NCI-H1694 treated with DMSO at 0.1 percent for 48 hours (cell line): ENCODE data around the gene BICRA.
"Not testable (repeated sequence)": the region's sequence is repeated elsewhere in the genome, so short reads cannot be mapped to it uniquely, and the experiment has no call there.

Experiments
- DNase-seq: peaks from one replicate; lab custom pipeline; 2025; lab: John Stamatoyannopoulos, UW

The BICRA gene

DNA sequence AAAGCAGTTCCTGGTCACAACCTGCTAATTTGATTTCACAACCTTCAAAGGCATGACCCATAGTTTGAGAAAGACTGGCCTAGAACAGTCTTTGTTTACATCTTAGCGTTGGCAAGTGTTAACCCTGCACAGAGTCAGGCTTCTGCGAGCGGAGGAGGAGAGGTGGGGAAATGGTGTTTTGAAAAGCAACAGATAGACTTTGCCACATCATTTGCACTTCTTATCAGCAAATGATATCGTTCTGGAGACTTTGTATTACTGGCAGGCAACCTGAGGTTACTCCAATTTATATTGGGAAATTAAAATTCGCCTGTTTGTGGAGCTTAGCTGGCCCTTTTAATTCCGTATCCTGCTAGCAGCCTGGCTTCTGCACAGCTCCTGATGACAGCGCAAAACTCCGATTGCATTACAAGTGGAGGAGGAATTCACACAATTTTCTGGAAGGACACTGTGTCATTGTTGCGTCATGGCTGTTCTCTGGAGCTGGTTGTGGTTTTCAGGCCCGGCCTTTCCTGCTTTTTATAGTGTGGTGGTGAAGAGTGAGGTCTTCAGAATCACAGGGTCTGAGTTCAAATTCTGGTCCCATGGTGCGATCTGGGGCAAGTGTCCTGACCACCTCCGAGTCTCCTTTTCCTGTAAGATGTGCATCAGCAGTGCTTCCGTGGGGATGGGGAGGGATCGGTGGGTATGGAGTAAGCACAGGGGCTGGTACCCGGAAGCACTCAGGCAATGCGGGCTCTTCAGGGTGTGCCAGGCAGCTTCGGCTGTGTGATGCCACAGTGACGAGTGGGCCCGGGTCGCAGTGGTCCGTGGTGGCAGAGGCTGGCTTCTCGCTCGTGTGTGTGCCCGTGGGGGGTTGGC, 55.2 kb downstream of the BICRA start:
- no peak for DNase-seq

GRCh38 chr19:47668556-47668955, 59.6 kb downstream of the BICRA start:
- DNase-seq: not testable (repeated sequence)

DNA sequence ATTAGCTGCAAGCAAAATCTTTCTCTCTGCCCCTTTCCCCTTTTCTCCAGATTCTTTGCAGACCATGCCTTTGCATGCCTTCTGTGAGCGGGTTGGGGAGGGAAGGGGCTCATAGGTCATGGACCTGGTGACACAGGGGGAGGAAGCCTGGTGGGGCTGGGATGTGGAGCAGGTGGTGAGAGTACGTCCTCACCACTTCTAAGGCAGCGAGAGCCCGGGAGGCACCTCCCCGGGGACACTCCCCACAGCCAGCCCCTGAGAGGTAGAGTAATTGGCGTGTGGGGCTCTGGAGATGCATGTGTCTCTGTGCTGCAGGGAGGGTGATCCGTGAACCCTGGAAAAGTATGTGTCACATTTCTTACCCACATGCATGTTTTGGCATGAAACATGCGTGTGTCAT, 61.8 kb downstream of the BICRA start:
- no peak for DNase-seq

- no peak for DNase-seq
Observed at GRCh38 chr19:47671499-47671898, 62.6 kb downstream of the BICRA start.

DNA sequence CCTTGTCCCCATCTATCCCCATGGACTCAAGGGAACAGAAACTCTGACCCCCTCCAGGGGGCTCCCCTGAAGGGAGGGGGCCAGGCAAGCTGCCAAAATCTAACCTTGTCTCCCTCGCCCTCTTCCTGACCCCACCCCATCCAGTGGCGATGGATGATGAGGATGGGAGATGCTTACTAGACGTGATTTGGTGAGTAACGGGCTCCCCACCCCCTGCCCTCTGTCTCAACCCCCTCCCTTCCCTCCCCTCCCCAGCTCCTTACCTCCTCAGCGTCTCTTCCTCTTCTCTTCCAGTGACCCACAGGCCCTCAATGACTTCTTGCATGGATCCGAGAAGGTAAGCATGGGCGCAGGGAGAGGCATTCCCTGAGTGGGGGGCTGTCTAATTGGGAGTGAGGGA, 64.5 kb downstream of the BICRA start:
- DNase-seq: no peak

DNA sequence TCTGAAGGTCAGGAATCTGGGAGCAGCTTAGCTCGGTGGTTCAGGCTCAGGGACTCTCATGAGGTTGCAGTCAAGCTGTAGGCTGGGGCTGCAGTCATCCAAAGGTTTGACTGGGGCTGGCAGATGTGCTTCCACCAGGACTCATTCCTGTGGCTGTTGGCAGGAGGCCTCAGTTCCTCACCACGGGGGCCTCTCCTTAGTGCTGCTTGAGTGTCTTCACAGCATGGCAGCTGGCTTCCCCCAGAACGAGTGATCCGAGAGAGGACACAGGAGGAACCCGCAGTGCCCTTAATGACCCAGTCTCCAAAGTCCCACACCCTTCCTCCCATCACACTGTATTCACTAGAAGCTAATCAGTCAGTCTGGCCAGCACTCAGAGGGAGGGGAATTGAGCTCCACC, 65.6 kb downstream of the BICRA start:
- no peak for DNase-seq

- DNase-seq: no peak
Observed at GRCh38 chr19:47675271-47675670, 66.3 kb downstream of the BICRA start.

- DNase-seq: no peak
Observed at GRCh38 chr19:47675859-47676258, 66.9 kb downstream of the BICRA start.

DNA sequence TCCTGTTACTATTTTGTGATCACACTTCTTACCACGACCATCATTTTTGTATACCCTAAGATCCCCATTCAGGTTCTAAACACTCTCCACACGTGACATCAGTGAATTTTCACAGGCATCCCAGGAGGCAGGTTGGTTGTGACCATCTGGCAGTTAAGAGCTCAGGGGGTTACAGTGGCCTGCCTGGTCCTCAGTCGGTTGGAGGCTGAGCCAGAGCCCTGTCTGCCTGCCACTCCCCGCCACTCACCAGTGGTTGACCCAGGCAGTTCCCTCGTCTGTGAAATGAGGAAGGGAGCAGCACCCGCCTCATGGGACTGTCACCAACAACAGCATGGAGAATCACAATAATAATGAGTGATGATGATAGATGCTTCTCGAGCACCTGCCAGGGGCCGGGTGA, 67.9 kb downstream of the BICRA start:
- no peak for DNase-seq

GRCh38 chr19:47679251-47679900, 70.4 kb downstream of the BICRA start:
- DNase-seq: no peak

DNA sequence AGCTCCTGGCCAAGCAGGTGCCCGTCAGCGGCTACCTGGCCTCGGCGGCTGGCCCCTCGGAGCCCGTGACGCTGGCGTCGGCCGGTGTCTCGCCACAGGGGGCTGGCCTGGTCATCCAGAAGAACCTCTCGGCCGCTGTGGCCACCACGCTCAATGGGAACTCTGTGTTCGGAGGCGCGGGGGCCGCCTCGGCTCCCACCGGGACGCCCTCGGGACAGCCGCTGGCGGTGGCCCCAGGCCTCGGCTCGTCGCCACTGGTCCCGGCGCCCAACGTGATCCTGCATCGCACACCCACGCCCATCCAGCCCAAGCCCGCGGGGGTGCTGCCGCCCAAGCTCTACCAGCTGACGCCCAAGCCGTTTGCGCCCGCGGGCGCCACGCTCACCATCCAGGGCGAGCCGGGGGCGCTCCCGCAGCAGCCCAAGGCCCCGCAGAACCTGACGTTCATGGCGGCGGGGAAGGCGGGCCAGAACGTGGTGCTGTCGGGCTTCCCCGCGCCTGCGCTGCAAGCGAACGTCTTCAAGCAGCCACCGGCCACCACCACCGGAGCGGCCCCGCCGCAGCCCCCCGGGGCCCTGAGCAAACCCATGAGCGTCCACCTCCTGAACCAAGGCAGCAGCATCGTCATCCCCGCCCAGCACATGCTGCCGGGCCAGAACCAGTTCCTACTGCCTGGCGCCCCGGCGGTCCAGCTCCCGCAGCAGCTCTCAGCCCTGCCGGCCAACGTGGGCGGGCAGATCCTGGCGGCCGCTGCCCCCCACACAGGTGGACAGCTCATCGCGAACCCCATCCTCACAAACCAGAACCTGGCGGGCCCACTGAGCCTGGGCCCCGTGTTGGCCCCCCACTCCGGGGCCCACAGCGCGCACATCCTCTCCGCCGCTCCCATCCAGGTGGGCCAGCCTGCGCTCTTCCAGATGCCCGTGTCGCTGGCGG, 71.3 kb downstream of the BICRA start:
- DNase-seq: no peak

GRCh38 chr19:47680858-47681332, 72.0 kb downstream of the BICRA start:
- no peak for DNase-seq

- DNase-seq: no peak
Observed at GRCh38 chr19:47681388-47681787, 72.5 kb downstream of the BICRA start.

DNA sequence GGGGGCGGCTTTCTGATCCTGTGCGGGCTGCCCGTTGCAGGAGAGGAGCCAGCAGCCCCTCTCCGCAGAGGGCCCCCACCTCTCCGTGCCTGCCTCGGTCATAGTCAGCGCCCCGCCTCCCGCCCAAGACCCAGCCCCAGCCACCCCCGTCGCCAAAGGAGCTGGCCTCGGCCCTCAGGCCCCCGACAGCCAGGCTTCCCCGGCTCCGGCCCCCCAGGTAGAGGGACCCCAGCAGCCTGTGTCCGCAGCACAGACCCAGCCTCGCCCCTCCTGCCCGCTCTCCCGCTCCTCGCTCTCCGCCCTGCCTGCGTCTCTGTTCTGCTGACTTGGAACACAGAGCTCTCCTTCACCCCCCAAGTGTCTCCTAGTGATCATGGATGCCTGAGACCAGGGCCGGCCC, 73.0 kb downstream of the BICRA start:
- DNase-seq: no peak

DNA sequence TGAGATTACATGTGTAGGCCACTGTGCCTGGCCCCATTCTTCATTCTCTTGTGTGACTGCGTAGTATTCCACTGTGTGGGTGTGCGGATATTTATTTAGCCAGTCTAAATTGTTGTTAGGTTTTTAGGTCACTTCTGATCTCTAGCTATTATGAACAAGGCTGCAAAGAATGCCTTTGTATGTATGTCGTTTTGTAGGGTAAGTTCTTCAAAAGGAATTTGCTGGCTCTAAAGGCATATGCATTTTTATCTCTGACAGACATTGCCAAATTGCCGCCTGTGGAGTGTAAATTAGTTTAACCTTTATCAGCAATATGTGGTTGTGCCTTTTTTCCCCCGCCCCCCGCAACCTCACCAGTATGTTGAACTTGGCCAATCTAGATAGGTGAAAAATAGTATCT, 74.0 kb downstream of the BICRA start:
- no peak for DNase-seq

- DNase-seq: no peak
Observed at GRCh38 chr19:47686679-47687450, 77.9 kb downstream of the BICRA start.

GRCh38 chr19:47687906-47688305, 79.0 kb downstream of the BICRA start:
- DNase-seq: no peak

DNA sequence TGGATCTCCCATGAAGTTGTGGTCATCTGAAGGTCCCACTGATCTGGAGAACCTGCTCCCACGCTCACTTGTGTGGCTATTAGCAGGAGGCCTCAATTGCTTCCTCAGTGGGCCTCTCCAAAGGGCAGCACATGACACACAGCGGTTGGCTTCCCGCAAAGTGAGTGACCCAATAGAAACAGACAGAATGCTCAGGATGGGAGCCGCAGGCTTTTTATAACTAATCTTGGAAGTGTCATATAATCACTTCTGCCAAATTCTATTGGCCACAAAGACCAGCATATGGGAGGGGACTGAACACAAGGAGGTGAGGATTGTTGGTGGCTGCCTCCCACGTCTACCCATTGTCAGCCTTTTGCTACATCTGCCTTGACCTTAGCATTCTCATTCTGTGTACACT, 82.2 kb downstream of the BICRA start:
- DNase-seq: no peak

DNA sequence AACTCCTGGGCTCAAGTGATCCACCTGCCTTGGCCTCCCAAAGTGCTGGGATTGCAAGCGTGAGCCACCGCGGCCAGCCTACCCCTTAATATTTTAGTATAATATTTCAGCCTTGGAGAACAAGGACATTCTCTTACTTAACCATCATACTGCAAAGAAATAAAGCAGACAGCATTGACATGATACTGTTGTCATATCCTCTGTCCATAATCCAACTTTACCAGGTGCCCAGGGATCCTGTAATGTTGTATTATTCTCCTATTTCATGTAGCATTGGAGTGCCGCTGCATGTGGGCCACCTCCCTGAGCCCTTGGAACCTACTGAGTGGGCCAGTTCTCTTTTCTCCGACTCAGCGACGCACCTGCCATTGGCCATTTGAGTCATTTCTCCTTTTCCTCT, 82.8 kb downstream of the BICRA start:
- DNase-seq: no peak

GRCh38 chr19:47693489-47693888, 84.6 kb downstream of the BICRA start:
- DNase-seq: no peak

GRCh38 chr19:47693903-47694302, 85.0 kb downstream of the BICRA start:
- no peak for DNase-seq
